Measurements from ENCODE around the gene ESPNL. TPM values are rescaled to one million over a fixed set of nuclear protein-coding genes. Genes with fewer than 3 reads are reported as not detected.

The ESPNL gene
- total RNA-seq, 2 donors from 2014 or later: 0.15 to 0.86 TPM

DNA sequence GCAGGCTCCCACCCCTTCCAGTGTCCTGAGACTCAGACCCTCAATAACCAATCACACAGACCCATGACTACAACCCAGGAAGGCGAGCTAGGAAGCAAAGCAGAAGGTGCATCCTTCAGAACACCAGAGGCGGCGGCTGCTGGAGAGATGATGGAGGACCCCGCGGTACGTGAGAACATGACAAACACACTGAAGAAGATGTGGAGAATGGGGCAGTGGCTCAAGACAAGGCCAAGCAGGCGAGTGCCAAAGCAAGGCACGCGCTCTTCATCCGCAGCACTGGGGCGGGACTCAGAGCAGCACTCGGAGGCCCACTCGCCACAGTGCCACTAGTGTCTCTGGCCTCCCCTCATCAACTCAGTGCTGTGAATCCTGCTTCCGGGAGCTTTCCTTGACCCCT lies 72.3 kb downstream of the ESPNL start:
- Histone ChIP-seq H3K9me3 (ENCODE audit: control insufficient read depth, low read length) (no peaks in the 10 kb centered on the region), H3K27ac (ENCODE audit: low read depth, low read length) (no peak overlapping the region), H3K27me3 (ENCODE audit: control insufficient read depth, insufficient read depth, low read length, poor library complexity, severe bottlenecking) (no peaks in the 10 kb centered on the region), H3K4me3 (ENCODE audit: low read length) (no peak overlapping the region), H3K36me3 (ENCODE audit: control insufficient read depth, insufficient read depth, low read length) (peaks cover 79% of the 10 kb centered on the region), H3K9ac (ENCODE audit: extremely low read depth, low read length, poor library complexity, severe bottlenecking) (no peak overlapping the region), H3K4me1 (ENCODE audit: control insufficient read depth, insufficient read depth, low read length) (no peaks in the 10 kb centered on the region)
- Mint-ChIP-seq H3K27me3 (ENCODE audit: insufficient read depth) (no peaks in the 10 kb centered on the region), H3K36me3 (ENCODE audit: low read depth) (peaks cover 51% of the 10 kb centered on the region), H3K4me3 (no peak overlapping the region), H3K9me3 (no peaks in the 10 kb centered on the region), H3K4me1 (peaks cover 6% of the 10 kb centered on the region), H3K27ac (peak overlapping the region; percentile 52)
- no peak for DNase-seq
- TF ChIP-seq, protein P1, sequence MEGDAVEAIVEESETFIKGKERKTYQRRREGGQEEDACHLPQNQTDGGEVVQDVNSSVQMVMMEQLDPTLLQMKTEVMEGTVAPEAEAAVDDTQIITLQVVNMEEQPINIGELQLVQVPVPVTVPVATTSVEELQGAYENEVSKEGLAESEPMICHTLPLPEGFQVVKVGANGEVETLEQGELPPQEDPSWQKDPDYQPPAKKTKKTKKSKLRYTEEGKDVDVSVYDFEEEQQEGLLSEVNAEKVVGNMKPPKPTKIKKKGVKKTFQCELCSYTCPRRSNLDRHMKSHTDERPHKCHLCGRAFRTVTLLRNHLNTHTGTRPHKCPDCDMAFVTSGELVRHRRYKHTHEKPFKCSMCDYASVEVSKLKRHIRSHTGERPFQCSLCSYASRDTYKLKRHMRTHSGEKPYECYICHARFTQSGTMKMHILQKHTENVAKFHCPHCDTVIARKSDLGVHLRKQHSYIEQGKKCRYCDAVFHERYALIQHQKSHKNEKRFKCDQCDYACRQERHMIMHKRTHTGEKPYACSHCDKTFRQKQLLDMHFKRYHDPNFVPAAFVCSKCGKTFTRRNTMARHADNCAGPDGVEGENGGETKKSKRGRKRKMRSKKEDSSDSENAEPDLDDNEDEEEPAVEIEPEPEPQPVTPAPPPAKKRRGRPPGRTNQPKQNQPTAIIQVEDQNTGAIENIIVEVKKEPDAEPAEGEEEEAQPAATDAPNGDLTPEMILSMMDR (conservative IDR thresholded peaks at IDR 0.05): no peak
- 93 to 96% methylated on average over 12 to 14 of the region's 14 CpGs for WGBS, 2 experiments (ENCODE audit: insufficient coverage in 1 of 2, insufficient read length in 1 of 2)

DNA sequence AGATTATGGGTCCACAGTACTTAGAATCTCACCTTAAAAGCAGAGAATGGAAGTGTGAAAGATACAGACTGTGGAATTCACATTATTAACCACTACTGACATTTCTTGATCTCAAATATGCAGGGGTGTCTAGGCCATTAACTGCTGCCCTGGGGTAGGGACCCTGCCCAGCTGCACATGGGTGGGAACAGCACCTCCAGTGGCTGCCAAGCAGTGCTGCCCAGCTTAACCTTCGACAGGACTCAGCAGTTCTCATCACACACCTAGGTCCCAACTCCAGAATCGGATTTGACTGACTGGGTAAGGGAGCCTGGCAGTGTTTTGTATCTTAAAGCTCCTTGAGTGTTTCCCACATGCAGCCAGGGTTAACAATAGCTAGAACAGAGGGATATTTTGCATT lies 73.6 kb downstream of the ESPNL start:
- H3K27ac Mint-ChIP-seq: no peak overlapping the region
- TF ChIP-seq, protein P1 (conservative IDR thresholded peaks at IDR 0.05): peak; percentile 66
- Histone ChIP-seq H3K27me3 (ENCODE audit: control insufficient read depth, insufficient read depth, low read length, poor library complexity, severe bottlenecking) (no peaks in the 10 kb centered on the region), H3K9me3 (ENCODE audit: control insufficient read depth, low read length) (no peaks in the 10 kb centered on the region), H3K4me3 (ENCODE audit: low read length) (no peak overlapping the region), H3K9ac (ENCODE audit: extremely low read depth, low read length, poor library complexity, severe bottlenecking) (no peak overlapping the region), H3K4me1 (ENCODE audit: control insufficient read depth, insufficient read depth, low read length) (no peaks in the 10 kb centered on the region), H3K27ac (ENCODE audit: low read depth, low read length) (no peak overlapping the region), H3K36me3 (ENCODE audit: control insufficient read depth, insufficient read depth, low read length) (peaks cover 86% of the 10 kb centered on the region)
- no peak for DNase-seq
- H3K36me3 Mint-ChIP-seq (ENCODE audit: low read depth): peaks cover 60% of the 10 kb centered on the region
- H3K4me1 Mint-ChIP-seq: peaks cover 6% of the 10 kb centered on the region
- no peak overlapping the region for H3K4me3 Mint-ChIP-seq
- no peaks in the 10 kb centered on the region for H3K9me3 Mint-ChIP-seq
- WGBS, 2 experiments (ENCODE audit: insufficient coverage in 1 of 2, insufficient read length in 1 of 2): 90 to 100% methylated on average over 1 to 2 of the region's 2 CpGs
- H3K27me3 Mint-ChIP-seq (ENCODE audit: insufficient read depth): no peaks in the 10 kb centered on the region

DNA sequence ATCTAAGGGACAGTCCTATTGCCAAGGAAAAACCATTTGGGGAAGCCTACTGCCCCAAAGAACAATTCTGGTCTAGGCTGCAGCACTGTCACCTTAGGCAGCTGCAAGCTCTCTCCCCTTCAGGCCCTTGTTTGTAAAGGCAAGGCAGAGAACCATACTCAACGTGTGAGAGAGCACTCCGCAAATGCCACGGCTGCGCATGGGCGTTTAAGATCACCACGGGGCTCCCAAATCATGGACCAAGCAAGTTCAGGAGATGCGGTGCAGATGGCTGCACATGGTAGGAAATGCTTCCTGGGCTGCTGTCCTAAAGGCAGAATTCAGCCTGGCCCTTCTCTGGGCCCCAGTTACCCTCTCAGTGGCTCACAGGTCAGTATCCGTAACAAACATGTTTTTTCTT lies 74.2 kb downstream of the ESPNL start:
- H3K36me3 Mint-ChIP-seq (ENCODE audit: low read depth): peaks cover 66% of the 10 kb centered on the region
- H3K27me3 Mint-ChIP-seq (ENCODE audit: insufficient read depth): no peaks in the 10 kb centered on the region
- WGBS, 2 experiments (ENCODE audit: insufficient coverage in 1 of 2, insufficient read length in 1 of 2): 96 to 100% methylated on average over 5 to 8 of the region's 8 CpGs
- Histone ChIP-seq H3K36me3 (ENCODE audit: control insufficient read depth, insufficient read depth, low read length) (peaks cover 86% of the 10 kb centered on the region), H3K9me3 (ENCODE audit: control insufficient read depth, low read length) (no peaks in the 10 kb centered on the region), H3K27ac (ENCODE audit: low read depth, low read length) (no peak overlapping the region), H3K4me3 (ENCODE audit: low read length) (no peak overlapping the region), H3K27me3 (ENCODE audit: control insufficient read depth, insufficient read depth, low read length, poor library complexity, severe bottlenecking) (no peaks in the 10 kb centered on the region), H3K4me1 (ENCODE audit: control insufficient read depth, insufficient read depth, low read length) (no peaks in the 10 kb centered on the region), H3K9ac (ENCODE audit: extremely low read depth, low read length, poor library complexity, severe bottlenecking) (no peak overlapping the region)
- no peak overlapping the region for H3K4me3 Mint-ChIP-seq
- TF ChIP-seq, protein P1 (conservative IDR thresholded peaks at IDR 0.05): no peak
- peaks cover 6% of the 10 kb centered on the region for H3K4me1 Mint-ChIP-seq
- DNase-seq: no peak
- H3K9me3 Mint-ChIP-seq: no peaks in the 10 kb centered on the region
- no peak overlapping the region for H3K27ac Mint-ChIP-seq

All from endodermal cell (in vitro differentiated cells).